ENCODE data around the gene PCNX2.

DNA sequence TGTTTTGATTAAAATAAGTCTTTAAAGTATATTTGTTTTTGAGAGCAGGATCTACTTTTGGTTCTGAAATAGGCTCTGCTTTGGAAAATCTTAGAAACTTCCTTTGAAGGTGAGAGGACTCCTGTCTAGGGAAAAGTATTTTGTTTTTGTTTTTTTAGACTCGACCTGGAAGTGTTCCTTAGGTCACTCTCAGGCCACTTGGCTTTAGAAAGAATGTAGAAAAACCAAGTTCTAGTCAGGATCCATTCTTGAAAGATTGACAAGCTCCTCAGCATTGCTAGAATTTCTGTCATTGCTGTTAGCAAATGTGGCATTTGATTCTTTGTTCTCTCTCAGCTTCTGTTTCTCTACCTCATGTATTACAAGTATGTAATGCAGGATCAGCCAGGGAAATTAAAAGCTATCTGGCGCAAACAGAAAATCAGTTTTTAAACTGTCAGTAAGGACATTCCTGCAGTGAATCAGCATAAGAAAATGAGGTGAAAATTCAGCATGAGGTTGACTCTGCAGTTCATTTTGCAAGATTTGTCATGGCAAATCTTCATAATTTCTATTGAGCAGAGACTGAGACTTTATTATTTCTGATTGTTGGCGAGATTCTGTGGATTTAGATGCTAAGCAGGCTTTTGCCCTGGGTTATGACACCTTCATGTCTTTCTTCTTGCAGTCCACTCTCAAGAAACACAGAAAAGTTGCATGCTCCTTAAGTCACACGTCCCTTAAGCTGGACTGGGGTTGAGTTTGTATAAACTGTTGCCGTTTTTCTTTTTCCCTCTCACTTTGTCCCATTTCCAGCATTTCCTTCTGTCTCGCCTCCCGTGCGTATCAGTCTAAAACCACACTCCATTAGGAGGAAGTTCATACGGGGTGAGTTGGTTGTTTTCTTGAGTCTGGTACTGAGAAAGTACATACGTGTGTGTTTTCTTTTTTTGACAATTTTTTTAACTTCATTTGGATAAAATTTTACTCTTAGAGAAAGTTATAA, 332.5 kb downstream of the PCNX2 start:
- TF ChIP-seq, protein P1, sequence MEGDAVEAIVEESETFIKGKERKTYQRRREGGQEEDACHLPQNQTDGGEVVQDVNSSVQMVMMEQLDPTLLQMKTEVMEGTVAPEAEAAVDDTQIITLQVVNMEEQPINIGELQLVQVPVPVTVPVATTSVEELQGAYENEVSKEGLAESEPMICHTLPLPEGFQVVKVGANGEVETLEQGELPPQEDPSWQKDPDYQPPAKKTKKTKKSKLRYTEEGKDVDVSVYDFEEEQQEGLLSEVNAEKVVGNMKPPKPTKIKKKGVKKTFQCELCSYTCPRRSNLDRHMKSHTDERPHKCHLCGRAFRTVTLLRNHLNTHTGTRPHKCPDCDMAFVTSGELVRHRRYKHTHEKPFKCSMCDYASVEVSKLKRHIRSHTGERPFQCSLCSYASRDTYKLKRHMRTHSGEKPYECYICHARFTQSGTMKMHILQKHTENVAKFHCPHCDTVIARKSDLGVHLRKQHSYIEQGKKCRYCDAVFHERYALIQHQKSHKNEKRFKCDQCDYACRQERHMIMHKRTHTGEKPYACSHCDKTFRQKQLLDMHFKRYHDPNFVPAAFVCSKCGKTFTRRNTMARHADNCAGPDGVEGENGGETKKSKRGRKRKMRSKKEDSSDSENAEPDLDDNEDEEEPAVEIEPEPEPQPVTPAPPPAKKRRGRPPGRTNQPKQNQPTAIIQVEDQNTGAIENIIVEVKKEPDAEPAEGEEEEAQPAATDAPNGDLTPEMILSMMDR (conservative IDR thresholded peaks at IDR 0.05), result no peak
- TF ChIP-seq ZFX (IDR thresholded peaks at IDR 0.05), result no peak

All from C4-2B (cell line).